Skeletal muscle satellite cell (primary cell): Measurements from ENCODE around the gene TRABD.

Experiments
- H3K27me3 ChIP-seq: 2 replicates; pipeline ENCODE4 v1.7.0; 2013; ENCODE audit warnings: low read length; ENCODE audit not compliant: control insufficient read depth, insufficient read depth
- H3K36me3 ChIP-seq: 2 replicates; pipeline ENCODE4 v1.7.0; 2013; ENCODE audit warnings: mild to moderate bottlenecking, control low read depth, low read length; ENCODE audit not compliant: insufficient read depth
- H3K4me1 ChIP-seq: 2 replicates; pipeline ENCODE4 v1.7.0; 2013; ENCODE audit warnings: low read length; ENCODE audit not compliant: control insufficient read depth, insufficient read depth
- H3K4me2 ChIP-seq: 2 replicates; pipeline ENCODE4 v1.7.0; 2013; ENCODE audit warnings: mild to moderate bottlenecking, low read length
- H3K4me3 ChIP-seq: 2 replicates; pipeline ENCODE4 v1.7.0; 2013; ENCODE audit warnings: low read length
- H3K9ac ChIP-seq: 2 replicates; pipeline ENCODE4 v1.7.0; 2013; ENCODE audit warnings: mild to moderate bottlenecking, low read depth, low read length, moderate library complexity
- H3K9me3 ChIP-seq: replicated peaks from 2 replicates; pipeline ENCODE4 v1.7.0; 2013; ENCODE audit warnings: mild to moderate bottlenecking, control low read depth, low read length

TRABD gene

DNA sequence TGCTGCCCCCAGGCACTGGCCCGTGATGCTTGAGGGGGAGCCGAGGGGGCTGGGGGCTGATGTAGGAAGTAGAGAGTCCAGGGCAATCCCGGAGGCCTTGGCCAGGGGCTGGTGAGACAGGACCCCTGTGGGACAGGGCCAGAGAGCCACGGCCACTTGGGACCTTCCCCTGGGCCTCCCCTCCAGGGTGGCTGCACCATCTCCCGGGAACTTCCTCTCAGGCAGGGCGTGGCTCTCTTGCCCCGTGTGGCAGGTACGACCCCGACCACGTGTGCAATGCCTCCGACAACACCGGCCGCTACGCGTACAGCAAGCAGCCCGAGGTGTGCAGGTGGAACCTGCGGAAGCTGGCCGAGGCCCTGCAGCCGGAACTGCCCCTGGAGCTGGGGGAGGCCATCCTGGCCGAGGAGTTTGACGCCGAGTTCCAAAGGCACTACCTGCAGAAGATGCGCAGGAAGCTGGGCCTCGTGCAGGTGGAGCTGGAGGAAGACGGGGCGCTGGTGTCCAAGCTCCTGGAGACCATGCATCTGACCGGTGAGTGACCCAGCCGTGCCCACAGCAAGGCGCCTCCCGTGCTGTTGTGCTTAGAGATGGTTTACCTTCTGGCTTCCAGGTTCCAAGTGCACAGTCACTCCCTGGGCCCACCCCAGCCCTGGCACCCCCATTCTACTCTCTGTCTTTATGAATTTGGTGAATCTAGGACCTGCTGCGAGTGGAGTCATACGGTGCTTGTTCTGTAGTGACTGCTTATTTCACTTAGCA is 24.8 kb downstream of the TRABD start:
- H3K9me3 ChIP-seq, result no peaks in the 10 kb centered on the region
- H3K4me1 ChIP-seq, result peaks cover 14% of the 10 kb centered on the region
- H3K4me2 ChIP-seq, result no peak overlapping the region
- H3K27me3 ChIP-seq, result no peaks in the 10 kb centered on the region
- peaks cover 50% of the 10 kb centered on the region for H3K36me3 ChIP-seq
- no peak overlapping the region for H3K4me3 ChIP-seq
- H3K9ac ChIP-seq, result no peak overlapping the region

DNA sequence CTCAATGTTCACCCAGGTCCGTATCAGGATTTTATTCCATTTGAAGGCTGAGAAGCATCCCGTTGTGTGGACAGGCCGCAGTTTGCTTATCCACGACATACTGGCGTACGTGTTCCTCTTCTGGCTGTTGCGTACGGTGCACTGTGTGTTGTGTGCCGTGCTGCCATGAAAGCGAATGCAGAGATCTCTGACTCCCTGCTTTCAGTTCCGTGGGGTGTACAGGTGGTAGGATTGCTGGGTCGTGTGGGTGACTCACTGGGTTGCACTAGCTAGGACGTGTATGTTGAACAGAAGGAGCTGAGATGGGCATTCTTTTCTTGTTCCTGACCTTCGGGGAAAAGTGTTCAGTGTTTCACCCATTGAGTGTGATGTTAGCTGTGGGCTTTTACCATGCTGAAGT is 25.4 kb downstream of the TRABD start:
- Histone ChIP-seq H3K4me2 (no peak overlapping the region), H3K9ac (no peak overlapping the region), H3K36me3 (peaks cover 50% of the 10 kb centered on the region), H3K4me3 (no peak overlapping the region), H3K9me3 (no peaks in the 10 kb centered on the region), H3K4me1 (peaks cover 13% of the 10 kb centered on the region), H3K27me3 (no peaks in the 10 kb centered on the region)

DNA sequence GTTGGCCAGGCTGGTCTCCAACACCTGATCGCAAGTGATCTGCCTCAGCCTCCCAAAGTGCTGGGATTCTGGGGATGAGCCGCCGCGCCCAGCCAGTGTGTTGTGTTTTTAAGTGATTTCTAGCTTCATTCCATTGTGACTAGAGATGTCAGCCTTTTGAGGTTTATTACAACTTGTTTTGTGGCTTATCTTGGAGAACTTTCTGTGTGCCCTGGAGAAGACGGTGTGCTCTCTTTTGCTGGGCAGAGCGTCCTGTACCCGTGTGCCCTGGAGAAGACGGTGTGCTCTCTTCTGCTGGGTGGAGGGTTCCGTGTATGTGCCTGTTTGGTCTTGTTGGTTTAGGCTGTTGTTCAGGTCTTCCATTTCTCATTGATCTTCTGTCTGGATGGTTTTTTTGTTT is 27.6 kb downstream of the TRABD start:
- no peaks in the 10 kb centered on the region for H3K4me1 ChIP-seq
- H3K9ac ChIP-seq, result no peak overlapping the region
- peaks cover 63% of the 10 kb centered on the region for H3K36me3 ChIP-seq
- no peak overlapping the region for H3K4me2 ChIP-seq
- H3K9me3 ChIP-seq, result no peaks in the 10 kb centered on the region
- H3K27me3 ChIP-seq, result no peaks in the 10 kb centered on the region
- no peak overlapping the region for H3K4me3 ChIP-seq

DNA sequence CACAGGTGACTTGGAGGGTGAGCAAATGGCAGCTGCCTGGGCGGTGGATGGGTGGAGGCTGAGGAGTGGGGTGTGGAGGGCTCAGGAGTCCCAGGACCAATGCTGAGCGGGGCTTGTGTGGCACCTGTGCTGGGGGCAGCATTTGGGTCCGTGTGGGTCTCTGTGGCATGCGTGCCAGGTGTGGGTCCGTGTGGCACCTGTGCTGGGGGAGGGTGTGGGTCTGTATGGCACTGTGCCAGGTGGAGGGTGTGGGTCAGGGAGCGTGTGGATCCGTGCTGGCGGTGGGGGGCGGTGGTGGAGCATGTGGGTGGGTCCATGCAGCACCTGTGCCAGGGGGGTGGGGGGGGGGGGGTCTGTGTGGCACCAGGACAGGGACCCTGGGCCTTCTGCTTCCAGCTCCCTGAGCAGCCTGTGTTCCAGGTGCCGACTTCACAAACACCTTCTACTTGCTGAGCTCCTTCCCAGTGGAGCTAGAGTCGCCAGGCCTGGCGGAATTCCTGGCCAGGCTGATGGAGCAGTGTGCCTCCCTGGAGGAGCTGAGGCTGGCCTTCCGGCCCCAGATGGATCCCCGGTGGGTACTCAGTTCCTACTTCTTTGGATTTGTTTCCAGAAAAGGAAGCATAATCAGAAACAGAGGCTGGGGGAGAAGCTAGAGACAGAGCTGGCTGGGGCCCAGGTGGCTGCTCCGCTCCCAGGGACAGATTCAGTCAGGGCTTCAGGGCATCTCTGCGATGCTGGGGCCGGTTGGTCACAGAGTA is 29.8 kb downstream of the TRABD start:
- Histone ChIP-seq H3K36me3 (peaks cover 78% of the 10 kb centered on the region), H3K9me3 (no peaks in the 10 kb centered on the region), H3K4me1 (peaks cover 3% of the 10 kb centered on the region), H3K4me3 (no peak overlapping the region), H3K4me2 (no peak overlapping the region), H3K9ac (no peak overlapping the region), H3K27me3 (no peaks in the 10 kb centered on the region)

DNA sequence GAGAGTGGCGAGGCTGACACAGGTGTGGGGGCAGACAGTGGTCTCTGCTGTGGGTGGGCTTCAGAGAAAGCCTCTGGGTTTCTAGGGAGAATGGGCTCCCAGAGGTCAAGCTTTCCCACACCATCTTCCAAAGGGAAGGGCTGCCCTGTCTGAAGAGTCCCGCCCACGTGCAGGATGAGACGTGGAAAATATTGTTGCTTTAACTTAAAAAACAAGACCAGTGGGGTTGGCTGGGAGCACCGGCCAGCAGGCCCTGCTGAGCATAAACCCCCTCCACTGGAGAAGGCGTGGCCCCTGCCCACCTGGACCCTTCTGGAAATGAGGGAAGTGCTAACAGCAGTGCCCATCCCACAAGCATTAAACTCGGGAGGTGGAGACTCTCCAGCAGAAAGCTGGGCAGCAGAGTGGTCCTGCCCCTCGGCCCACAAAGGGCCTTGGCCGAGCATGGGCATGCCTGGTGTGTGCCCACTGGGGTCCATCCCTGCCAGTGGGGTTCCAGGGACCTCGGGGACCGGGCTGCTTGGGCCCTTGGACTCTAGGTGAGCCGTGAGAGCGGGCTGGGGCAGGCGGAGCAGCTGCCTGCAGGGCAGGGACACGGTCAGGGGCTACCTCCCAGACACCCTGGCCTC is 30.5 kb downstream of the TRABD start:
- H3K4me3 ChIP-seq, result no peak overlapping the region
- no peaks in the 10 kb centered on the region for H3K27me3 ChIP-seq
- H3K9me3 ChIP-seq, result no peaks in the 10 kb centered on the region
- peaks cover 78% of the 10 kb centered on the region for H3K36me3 ChIP-seq
- H3K9ac ChIP-seq, result no peak overlapping the region
- no peak overlapping the region for H3K4me2 ChIP-seq
- peaks cover 3% of the 10 kb centered on the region for H3K4me1 ChIP-seq

DNA sequence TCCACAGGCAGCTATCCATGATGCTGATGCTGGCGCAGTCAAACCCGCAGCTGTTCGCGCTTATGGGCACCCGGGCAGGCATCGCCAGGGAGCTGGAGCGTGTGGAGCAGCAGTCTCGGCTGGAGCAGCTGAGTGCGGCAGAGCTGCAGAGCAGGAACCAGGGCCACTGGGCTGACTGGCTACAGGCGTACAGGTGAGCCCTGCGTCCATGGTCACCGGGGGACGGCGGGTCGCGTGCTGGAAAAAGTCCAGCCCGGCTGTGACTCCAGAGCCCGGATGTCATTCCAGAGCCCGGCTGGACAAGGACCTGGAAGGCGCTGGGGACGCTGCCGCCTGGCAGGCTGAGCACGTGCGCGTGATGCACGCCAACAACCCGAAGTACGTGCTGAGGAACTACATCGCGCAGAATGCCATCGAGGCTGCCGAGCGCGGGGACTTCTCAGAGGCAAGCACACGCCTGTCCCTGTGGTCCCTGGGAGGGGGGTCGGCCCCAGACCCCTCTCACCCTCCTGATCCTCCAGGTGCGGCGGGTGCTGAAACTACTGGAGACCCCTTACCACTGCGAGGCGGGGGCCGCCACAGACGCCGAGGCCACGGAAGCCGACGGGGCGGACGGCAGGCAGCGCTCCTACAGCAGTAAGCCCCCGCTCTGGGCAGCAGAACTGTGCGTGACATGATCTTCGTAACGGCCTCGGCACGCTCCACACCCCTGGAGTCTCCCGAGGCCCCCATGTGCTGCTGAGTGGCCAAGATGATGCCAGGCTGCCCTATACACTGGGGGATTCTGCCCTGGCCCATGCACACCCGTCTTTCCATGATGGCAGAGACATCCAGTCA is 31.2 kb downstream of the TRABD start:
- Histone ChIP-seq H3K36me3 (peaks cover 81% of the 10 kb centered on the region), H3K9ac (no peak overlapping the region), H3K9me3 (no peaks in the 10 kb centered on the region), H3K27me3 (no peaks in the 10 kb centered on the region), H3K4me3 (no peak overlapping the region), H3K4me1 (peaks cover 3% of the 10 kb centered on the region), H3K4me2 (no peak overlapping the region)

DNA sequence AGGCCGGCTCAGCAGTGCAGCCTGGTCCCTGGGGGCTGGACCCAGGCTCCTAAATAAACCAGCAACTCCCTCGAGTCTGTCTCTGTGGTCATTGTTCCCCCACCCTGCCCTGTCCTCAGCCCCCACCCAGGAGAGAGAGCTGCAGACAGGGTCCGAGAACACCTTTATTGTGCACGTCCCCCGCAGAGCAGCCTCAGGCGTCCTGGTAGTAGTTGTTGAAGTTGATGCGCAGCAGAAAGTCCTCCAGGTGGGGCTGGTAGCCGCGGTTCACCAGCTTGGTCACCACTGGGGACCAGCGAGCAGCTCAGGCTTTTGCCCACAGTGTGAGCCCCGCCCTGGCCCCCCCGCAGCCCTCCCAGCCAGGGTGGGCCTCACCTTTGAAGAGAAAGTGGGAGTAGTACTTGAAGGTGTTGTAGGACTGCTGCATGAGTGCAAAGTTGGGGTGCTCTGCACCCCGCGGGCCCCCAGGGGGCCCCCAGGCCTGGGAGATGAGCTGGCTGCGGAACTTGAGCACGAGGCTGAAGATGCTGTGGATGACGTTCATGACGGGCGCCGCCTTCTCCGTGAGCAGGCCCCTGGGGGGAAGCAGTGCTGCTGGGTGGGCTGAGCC is 31.9 kb downstream of the TRABD start:
- no peak overlapping the region for H3K4me2 ChIP-seq
- no peak overlapping the region for H3K4me3 ChIP-seq
- peaks cover 3% of the 10 kb centered on the region for H3K4me1 ChIP-seq
- no peaks in the 10 kb centered on the region for H3K9me3 ChIP-seq
- peaks cover 81% of the 10 kb centered on the region for H3K36me3 ChIP-seq
- no peaks in the 10 kb centered on the region for H3K27me3 ChIP-seq
- H3K9ac ChIP-seq, result no peak overlapping the region

DNA sequence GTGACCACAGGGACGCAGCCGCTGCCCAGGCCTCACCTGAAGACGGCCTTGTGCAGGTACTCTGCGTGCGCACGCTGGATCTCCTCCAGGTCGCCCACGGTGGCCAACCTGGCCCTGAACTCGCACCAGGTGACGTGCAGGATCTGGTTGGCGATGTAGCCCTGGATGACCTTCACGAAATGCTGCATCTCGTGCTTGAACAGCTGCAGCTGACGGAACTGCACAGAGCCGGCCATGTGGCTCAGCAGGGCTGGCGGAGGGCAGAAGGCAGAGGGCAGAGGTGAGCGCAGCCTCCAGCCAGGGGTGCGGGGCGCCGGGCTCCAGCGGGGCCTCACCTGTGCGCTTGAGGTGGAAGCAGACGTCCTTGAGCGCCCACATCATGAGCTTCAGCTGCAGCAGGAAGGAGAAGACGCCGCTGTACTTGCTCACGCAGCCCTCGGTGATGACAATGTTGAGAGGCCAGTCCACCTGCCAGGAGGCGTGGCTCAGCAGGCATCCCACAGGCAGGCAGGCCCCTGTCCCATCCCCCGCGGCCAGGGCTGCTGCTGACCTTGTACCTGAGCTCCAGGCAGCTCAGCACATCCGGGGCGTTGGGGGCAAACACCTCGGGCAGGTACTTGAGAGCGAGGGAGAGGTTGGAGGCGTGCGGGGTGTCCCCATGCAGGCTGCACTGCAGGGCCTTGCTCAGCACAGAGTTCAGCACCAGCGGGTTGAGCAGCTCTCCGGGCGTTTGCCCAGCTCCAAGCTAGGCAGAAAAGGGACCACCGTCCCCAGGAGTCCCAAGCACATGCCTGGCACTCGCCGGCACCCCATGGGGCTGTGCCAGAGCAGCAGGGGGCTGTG is 32.7 kb downstream of the TRABD start:
- H3K9ac ChIP-seq, result no peak overlapping the region
- H3K4me2 ChIP-seq, result no peak overlapping the region
- peaks cover 78% of the 10 kb centered on the region for H3K36me3 ChIP-seq
- H3K4me1 ChIP-seq, result peaks cover 3% of the 10 kb centered on the region
- no peaks in the 10 kb centered on the region for H3K27me3 ChIP-seq
- no peaks in the 10 kb centered on the region for H3K9me3 ChIP-seq
- no peak overlapping the region for H3K4me3 ChIP-seq

DNA sequence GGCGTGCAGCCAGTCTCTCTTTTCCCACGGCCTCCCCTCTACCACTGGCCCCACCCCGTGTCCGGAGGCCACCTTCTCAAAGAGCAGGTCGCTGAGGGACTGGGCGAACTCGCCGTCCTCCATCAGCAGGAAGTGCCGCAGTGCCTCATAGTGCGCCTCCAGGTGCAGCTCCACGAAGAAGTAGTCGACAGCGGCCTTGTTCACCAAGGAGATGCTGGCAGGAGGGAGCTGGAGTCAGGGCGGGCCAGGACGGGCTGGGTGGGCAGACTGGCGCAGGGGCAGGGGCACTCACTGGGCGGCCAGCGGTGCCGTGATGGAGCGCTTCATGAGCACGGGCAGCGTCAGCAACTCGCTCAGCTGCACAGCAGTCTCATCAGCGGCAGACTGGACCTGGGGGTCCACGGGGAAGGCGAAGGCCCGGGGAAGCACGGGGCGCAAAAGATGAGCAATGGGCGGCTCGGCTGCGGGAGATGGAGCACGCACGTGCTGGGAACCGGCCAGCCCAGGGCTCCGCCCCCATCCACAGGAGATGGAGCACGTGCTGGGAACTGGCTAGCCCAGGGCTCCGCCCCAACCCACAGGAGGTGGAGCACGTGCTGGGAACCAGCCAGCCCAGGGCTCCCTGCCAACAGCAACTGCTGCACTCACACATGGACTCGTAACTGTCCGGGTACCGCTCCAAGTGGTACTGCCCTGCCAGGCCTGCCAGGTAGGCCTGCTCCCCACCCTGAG is 33.4 kb downstream of the TRABD start:
- no peak overlapping the region for H3K9ac ChIP-seq
- no peaks in the 10 kb centered on the region for H3K27me3 ChIP-seq
- no peak overlapping the region for H3K4me3 ChIP-seq
- no peaks in the 10 kb centered on the region for H3K9me3 ChIP-seq
- H3K4me1 ChIP-seq, result peaks cover 3% of the 10 kb centered on the region
- no peak overlapping the region for H3K4me2 ChIP-seq
- H3K36me3 ChIP-seq, result peaks cover 83% of the 10 kb centered on the region
